Lung microvascular endothelial cell (primary cell): ENCODE data around the gene FSCN2. TPM values are rescaled to one million over a fixed set of nuclear protein-coding genes. Genes with fewer than 3 reads are reported as not detected.
"Not testable (repeated sequence)": the region's sequence is repeated elsewhere in the genome, so short reads cannot be mapped to it uniquely, and the experiment has no call there.

Source experiments
- DNase-seq, 2 donors: peaks; one replicate each; pipeline versions ENCODE4 v3.0.0 to v3.0.0-alpha.2; 2010; ENCODE audit warnings: low read depth in 2 of 2
- total RNA-seq: library from RNA; depleted of rRNA; stranded (reverse); fragments of >200 nt; gene quantifications from 2 replicates; pipeline ENCODE4 v1.2.1, GENCODE V29; 2014

The FSCN2 gene
- total RNA-seq, 1 donor from 2014 or later = 0.20 TPM

DNA sequence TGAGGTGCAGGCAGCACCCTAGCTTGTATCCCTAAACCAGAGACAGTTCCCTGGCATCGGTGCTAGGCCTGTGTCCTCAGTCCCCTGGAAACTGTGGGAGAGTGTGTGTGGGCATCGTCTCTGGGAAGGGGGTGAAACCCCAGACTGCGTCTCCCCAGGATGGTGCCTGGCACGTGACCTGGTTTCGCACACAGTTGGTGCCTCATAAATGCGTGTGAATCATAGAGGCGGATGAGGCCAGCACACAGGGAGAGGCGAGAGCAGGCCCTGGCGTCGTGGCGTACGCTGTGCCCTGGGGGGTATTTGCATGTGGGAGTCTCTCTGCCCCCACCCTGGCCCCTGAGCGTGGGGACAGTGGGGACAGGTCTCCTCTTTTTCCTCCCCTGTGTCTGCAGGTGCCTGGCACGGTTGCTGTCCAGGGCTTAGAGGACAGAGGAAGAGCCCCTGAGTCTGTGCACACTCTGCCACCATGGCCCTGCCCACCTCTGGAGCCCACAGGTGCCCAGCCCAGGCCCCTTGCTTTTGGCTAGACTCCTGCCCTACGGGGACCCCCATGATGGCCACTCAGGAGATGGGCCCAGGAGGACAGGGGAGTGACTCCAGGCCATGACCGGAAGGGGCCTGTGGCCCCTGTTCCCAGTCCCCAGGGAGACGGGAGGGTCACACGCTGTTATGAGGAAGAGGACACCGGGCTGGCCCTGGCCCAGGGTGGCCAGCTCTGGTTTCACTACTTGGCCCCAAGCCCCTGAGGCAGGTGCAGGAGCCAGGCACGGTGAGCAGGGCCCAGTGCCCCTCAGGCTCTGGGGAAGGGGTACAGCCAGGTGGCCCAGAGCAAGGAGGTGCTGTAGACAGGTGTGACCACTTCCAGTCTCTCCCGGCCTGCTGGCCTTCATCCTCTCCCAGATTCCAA lies 1.3 kb upstream of the FSCN2 start:
- no peak for DNase-seq

- DNase-seq = no peak
These were observed 140 bp downstream of the FSCN2 start for GRCh38 chr17:81528384-81528650.

DNA sequence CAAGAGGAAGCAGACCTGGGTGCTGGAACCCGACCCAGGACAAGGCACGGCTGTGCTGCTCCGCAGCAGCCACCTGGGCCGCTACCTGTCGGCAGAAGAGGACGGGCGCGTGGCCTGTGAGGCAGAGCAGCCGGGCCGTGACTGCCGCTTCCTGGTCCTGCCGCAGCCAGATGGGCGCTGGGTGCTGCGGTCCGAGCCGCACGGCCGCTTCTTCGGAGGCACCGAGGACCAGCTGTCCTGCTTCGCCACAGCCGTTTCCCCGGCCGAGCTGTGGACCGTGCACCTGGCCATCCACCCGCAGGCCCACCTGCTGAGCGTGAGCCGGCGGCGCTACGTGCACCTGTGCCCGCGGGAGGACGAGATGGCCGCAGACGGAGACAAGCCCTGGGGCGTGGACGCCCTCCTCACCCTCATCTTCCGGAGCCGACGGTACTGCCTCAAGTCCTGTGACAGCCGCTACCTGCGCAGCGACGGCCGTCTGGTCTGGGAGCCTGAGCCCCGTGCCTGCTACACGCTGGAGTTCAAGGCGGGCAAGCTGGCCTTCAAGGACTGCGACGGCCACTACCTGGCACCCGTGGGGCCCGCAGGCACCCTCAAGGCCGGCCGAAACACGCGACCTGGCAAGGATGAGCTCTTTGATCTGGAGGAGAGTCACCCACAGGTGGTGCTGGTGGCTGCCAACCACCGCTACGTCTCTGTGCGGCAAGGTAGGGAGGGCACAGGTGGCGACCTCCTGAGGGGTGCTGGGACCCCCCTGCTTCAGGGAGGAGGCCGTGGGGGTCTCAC lies 667 bp downstream of the FSCN2 start:
- no peak for DNase-seq

GRCh38 chr17:81529437-81529803 lies 1.2 kb downstream of the FSCN2 start:
- DNase-seq = no peak

DNA sequence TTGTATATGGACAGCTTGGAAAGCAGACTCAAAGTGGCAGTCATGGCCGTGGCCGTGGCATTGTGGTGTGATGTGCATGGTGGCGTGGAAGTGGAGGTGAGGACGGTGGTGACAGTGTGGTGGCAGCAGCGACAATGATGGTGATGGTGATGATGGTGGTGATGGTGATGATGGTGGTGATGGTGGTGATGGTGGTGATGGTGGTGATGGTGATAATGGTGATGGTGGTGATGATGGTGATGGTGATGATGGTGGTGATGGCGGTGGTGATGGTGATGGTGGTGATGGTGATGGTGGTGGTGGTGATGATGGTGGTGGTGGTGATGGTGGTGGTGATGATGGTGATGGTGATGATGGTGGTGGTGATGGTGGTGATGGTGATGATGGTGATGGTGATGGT lies 2.8 kb downstream of the FSCN2 start:
- DNase-seq = not testable (repeated sequence)

GRCh38 chr17:81531998-81532404 lies 3.8 kb downstream of the FSCN2 start:
- DNase-seq = not testable (repeated sequence)

DNA sequence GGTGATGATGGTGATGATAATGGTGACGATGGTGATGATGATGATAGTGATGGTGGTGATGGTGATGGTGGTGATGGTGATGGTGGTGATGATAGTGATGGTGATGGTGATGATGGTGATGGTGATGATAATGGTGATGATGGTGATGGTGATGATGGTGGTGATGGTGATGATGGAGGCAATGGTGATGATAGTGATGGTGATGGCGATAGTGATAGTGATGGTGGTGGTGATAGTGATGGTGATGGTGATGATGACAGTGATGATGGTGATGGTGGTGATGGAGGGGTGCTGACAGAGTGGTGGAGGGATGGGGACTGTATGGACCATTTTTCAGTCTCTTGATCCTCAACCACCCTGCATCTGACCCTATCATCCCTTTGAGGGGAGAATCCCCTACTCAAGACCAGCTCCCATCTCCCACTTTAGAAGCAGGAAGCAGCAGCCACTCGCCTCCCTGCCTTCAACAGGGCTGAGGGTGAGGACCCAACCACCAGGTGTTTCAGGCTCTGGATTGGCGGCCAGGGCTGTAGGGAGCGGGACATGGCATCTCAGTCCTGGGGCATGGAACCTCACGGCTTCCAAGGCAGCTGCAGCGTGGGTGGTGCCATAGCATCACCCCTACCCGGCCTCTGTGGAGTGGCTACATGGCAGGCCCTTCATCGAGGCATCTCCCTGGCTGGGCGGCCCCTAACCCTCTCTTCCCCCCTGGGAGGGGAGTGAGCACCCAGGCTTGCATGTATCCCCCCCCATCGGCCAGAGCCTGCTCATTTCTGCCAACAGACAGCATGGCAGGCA lies 4.5 kb downstream of the FSCN2 start:
- no peak for DNase-seq

- DNase-seq = no peak
These were observed 5.4 kb downstream of the FSCN2 start for GRCh38 chr17:81533339-81534141.

- DNase-seq = no peak
These were observed 6.2 kb downstream of the FSCN2 start for GRCh38 chr17:81534157-81535006.

- DNase-seq = no peak
These were observed 6.8 kb downstream of the FSCN2 start for GRCh38 chr17:81535007-81535328.

DNA sequence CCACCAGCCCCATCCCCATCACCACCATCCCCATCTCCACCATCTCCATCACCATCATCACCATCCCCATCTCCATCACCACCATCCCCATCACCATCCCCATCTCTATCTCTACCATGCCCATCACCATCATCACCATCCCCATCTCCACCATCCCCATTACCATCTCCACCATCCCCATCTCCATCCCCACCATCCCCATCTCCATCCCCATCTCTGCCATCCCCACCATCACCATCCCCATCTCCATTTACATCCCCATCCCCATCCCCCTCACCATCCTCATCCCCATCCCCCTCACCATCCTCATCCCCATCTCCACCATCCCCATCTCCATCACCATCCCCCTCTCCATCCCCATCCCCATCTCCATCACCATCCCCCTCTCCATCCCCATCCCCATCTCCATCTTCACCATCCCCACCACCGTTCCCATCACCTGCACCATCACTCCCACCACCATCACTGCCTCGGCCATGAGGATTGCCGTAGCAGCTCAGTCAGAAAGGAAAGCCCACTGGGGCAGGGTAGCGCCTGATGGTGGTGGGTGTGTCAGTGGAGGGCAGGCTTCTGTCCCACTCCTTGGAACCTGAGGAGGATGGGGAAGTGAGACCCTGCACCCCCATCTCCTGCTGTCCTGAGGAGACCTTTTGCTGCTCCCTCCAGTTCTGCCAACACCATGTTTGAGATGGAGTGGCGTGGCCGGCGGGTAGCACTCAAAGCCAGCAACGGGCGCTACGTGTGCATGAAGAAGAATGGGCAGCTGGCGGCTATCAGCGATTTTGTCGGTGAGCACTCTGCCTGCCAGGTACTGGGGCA lies 7.5 kb downstream of the FSCN2 start:
- no peak for DNase-seq

GRCh38 chr17:81536299-81537290 lies 8.4 kb downstream of the FSCN2 start:
- peak in 1 of 2 donors; percentile 15 for DNase-seq

DNA sequence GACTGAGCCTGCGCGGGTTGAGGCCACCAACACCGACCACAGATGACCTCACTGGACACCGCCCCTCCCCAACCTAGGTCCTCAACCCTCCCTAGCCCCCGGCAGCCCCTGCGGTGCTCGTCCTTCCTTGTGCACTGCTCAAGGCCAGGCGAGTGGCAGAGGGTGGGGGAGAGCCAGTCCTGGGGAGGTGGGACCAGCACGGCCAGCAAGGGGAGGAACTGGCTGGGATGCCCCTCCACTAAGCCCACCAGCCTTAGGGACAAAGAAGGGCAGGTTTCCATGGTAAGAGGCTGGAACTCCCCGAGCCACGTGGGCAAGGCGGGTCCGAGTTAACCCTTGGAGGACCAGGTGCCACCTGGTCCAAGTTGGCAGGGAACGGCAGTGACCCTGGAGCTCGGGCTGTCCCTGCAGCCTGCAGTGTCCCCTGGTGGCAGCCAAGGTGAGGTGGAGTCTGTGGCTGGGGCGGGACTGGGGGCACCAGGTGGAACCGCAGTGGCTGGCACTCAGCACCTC lies 9.2 kb downstream of the FSCN2 start:
- DNase-seq = peak in 1 of 2 donors; percentile 68

DNA sequence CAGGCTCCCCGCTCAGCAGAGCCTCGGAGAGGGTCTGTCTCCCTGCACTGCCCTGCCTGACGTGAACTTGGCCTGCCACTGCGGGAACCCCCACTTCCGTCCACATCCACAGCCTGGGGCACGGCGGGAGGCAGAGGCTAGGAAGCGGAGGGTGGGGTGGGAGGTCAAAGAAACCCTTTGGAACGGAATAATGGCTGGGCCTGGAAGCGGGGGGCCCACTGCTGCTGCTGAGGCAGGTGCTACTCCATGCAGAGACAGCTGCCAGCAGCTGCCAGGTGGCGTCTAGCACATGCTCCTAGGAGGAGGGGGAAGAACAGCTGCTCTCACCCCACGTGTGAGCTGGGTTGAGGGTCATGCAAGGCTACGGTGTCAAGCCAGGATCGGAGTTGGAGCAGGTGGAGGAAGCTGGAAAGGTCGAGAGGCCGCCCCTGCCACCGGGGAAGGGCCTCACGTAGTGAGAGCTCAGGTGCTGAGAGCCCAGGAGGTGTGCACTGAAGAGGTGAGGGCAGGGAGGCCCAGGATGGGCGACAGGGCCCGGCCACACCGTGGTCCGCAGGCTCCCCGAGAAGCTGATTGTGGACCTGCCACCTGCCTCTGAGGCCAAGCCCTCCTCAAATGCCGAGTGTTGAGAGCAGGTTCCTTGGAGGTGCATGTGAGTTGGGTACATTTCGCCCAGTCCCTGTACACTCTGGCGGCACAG lies 9.8 kb downstream of the FSCN2 start:
- DNase-seq = no peak

- DNase-seq = no peak
These were observed 10.7 kb downstream of the FSCN2 start for GRCh38 chr17:81538651-81539570.

DNA sequence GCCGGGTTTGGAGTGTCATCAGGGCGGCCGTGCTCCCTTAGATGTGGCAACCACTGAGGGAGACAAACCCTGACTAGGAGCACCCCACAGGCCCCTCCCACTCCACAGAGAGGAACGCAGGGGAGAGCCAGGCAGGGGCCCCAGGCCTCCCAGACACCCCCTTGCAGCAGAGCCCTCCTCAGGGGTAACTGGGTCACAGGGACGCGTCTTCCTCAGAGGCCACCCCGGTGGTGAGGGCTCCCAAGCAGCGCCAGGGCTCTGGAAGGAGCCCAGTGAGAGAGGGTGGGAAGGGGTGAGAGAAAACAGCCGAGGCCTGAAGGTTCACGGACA lies 11.4 kb downstream of the FSCN2 start:
- DNase-seq = no peak
